ENCODE measurements around the gene GTPBP2.

Gene GTPBP2, protein sequence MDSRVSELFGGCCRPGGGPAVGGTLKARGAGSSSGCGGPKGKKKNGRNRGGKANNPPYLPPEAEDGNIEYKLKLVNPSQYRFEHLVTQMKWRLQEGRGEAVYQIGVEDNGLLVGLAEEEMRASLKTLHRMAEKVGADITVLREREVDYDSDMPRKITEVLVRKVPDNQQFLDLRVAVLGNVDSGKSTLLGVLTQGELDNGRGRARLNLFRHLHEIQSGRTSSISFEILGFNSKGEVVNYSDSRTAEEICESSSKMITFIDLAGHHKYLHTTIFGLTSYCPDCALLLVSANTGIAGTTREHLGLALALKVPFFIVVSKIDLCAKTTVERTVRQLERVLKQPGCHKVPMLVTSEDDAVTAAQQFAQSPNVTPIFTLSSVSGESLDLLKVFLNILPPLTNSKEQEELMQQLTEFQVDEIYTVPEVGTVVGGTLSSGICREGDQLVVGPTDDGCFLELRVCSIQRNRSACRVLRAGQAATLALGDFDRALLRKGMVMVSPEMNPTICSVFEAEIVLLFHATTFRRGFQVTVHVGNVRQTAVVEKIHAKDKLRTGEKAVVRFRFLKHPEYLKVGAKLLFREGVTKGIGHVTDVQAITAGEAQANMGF
- long read RNA-seq, partial matches to known transcripts = 8 of 13 reads
- long read RNA-seq, other reads (novel, unspliced or antisense) = 5 of 13 reads

DNA sequence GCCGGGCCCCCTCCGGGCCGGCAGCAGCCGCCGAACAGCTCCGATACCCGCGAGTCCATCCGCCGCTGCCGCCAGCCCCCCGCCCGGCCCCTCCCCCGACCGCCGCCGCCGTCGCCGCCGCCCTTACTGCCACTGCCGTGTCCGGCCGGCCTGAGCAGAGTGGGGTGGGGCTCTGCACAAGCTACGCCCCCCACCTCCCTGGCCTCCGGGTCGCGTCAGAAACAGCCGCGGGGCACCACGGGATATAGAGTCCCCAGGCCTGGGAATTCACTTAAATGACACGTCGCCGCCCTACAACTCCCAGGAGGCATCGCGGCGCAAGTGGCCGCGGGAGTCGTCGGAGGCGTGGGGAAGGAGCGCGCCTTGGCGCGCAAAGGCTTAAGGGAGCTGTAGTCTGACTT lies at the start of gene GTPBP2:
TSS of gene GTPBP2 (minus strand) at position 161 of the 401 bp plus-strand sequence. CDS start at position 59, 102 bp downstream.
- peak within 1 kb of the TSS; percentile 97 for H3K27ac ChIP-seq (replicated peaks)
- TF ChIP-seq SPI1 (IDR thresholded peaks at IDR 0.05; ENCODE audit: borderline replicate concordance, low read depth) (no peak), POLR2AphosphoS5 (IDR thresholded peaks at IDR 0.05; ENCODE audit: low read depth) (peak; percentile 36; the same call in 1 of the 2 replicates), GABPA (IDR thresholded peaks at IDR 0.05; ENCODE audit: low read depth) (peak; percentile 42; the same call in 1 of the 2 replicates)
- TF ChIP-seq, protein P1, sequence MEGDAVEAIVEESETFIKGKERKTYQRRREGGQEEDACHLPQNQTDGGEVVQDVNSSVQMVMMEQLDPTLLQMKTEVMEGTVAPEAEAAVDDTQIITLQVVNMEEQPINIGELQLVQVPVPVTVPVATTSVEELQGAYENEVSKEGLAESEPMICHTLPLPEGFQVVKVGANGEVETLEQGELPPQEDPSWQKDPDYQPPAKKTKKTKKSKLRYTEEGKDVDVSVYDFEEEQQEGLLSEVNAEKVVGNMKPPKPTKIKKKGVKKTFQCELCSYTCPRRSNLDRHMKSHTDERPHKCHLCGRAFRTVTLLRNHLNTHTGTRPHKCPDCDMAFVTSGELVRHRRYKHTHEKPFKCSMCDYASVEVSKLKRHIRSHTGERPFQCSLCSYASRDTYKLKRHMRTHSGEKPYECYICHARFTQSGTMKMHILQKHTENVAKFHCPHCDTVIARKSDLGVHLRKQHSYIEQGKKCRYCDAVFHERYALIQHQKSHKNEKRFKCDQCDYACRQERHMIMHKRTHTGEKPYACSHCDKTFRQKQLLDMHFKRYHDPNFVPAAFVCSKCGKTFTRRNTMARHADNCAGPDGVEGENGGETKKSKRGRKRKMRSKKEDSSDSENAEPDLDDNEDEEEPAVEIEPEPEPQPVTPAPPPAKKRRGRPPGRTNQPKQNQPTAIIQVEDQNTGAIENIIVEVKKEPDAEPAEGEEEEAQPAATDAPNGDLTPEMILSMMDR (IDR thresholded peaks at IDR 0.05; ENCODE audit: insufficient read depth, low read length) = no peak
- TF ChIP-seq, protein P2, sequence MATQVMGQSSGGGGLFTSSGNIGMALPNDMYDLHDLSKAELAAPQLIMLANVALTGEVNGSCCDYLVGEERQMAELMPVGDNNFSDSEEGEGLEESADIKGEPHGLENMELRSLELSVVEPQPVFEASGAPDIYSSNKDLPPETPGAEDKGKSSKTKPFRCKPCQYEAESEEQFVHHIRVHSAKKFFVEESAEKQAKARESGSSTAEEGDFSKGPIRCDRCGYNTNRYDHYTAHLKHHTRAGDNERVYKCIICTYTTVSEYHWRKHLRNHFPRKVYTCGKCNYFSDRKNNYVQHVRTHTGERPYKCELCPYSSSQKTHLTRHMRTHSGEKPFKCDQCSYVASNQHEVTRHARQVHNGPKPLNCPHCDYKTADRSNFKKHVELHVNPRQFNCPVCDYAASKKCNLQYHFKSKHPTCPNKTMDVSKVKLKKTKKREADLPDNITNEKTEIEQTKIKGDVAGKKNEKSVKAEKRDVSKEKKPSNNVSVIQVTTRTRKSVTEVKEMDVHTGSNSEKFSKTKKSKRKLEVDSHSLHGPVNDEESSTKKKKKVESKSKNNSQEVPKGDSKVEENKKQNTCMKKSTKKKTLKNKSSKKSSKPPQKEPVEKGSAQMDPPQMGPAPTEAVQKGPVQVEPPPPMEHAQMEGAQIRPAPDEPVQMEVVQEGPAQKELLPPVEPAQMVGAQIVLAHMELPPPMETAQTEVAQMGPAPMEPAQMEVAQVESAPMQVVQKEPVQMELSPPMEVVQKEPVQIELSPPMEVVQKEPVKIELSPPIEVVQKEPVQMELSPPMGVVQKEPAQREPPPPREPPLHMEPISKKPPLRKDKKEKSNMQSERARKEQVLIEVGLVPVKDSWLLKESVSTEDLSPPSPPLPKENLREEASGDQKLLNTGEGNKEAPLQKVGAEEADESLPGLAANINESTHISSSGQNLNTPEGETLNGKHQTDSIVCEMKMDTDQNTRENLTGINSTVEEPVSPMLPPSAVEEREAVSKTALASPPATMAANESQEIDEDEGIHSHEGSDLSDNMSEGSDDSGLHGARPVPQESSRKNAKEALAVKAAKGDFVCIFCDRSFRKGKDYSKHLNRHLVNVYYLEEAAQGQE (IDR thresholded peaks at IDR 0.05; ENCODE audit: insufficient replicate concordance, low read depth) = no peak
- no peaks in the 10 kb centered on the region for H3K27me3 ChIP-seq (ENCODE audit: insufficient read depth, poor library complexity, severe bottlenecking)
- H3K4me3 ChIP-seq (replicated peaks; ENCODE audit: insufficient read depth, low read length) = peak within 1 kb of the TSS; percentile 67
- peak; percentile 96 to 99 for DNase-seq (ENCODE audit: low read depth in 1 of 2, low spot score in 1 of 2)

DNA sequence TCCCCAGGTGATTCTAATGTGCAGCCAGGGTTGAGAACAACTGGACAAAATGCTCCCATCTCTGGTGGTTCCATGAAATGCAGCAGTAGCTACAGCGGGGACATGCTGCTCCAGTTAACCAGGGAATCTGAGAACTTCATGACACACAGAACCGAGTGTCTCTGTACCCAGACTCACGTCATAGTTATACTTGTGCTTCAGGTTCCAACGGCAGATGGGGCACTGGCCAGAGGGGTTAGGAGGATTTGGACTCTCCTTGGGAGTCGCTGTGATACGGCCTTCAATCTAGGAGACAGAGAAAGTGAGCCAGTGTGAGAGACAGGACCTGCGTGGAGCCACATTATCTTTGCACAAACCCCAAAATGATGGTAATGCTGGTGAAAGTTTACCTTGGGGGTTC lies 49.3 kb upstream of the GTPBP2 start:
- no peak for DNase-seq (ENCODE audit: low read depth in 1 of 2, low spot score in 1 of 2)
- H3K4me3 ChIP-seq (replicated peaks; ENCODE audit: insufficient read depth, low read length) = no peak overlapping the region
- H3K27ac ChIP-seq (replicated peaks) = no peak overlapping the region
- H3K27me3 ChIP-seq (ENCODE audit: insufficient read depth, poor library complexity, severe bottlenecking) = no peaks in the 10 kb centered on the region
- no peak for TF ChIP-seq SPI1 (IDR thresholded peaks at IDR 0.05; ENCODE audit: borderline replicate concordance, low read depth)
- no peak for TF ChIP-seq POLR2AphosphoS5 (IDR thresholded peaks at IDR 0.05; ENCODE audit: low read depth)
- no peak for TF ChIP-seq GABPA (IDR thresholded peaks at IDR 0.05; ENCODE audit: low read depth)
- TF ChIP-seq, protein P1 (IDR thresholded peaks at IDR 0.05; ENCODE audit: insufficient read depth, low read length) = no peak
- TF ChIP-seq, protein P2 (IDR thresholded peaks at IDR 0.05; ENCODE audit: insufficient replicate concordance, low read depth) = no peak

DNA sequence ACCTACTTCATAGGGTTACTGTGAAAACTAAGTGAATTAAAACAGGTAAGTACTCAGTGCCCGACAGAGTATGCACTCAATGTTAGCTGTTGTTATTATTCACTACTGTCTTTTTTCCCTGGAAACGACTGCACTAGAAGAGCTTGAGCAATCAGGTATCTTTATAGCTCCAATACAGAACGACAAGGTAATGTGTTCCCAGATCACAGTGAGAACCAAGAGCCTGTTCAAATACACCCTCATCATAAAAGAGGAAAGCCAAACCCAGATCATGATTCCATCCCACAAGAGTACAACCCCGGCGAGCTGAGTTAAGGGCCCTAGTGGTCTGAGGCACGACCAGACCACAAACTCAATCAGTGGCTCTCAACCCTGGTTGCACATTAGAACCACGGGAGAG lies 48.7 kb upstream of the GTPBP2 start:
- TF ChIP-seq, protein P2 (IDR thresholded peaks at IDR 0.05; ENCODE audit: insufficient replicate concordance, low read depth) = no peak
- TF ChIP-seq SPI1 (IDR thresholded peaks at IDR 0.05; ENCODE audit: borderline replicate concordance, low read depth) (no peak), GABPA (IDR thresholded peaks at IDR 0.05; ENCODE audit: low read depth) (no peak), POLR2AphosphoS5 (IDR thresholded peaks at IDR 0.05; ENCODE audit: low read depth) (no peak)
- TF ChIP-seq, protein P1 (IDR thresholded peaks at IDR 0.05; ENCODE audit: insufficient read depth, low read length) = no peak
- Histone ChIP-seq H3K27me3 (ENCODE audit: insufficient read depth, poor library complexity, severe bottlenecking) (no peaks in the 10 kb centered on the region), H3K4me3 (replicated peaks; ENCODE audit: insufficient read depth, low read length) (no peak overlapping the region), H3K27ac (replicated peaks) (no peak overlapping the region)
- DNase-seq (ENCODE audit: low read depth in 1 of 2, low spot score in 1 of 2) = no peak

Data from HL-60 (cell line).